Lower leg skin (tissue), 3 donors: ENCODE measurements around the gene ASB10.

ENCODE experiments used
- CTCF ChIP-seq, 3 donors: fragments of 450-650 bp; IDR thresholded peaks; one replicate each; pipeline ENCODE4 v1.5.1; 2016; ENCODE audit warnings: antibody characterized with exemption in 3 of 3, mild to moderate bottlenecking in 3 of 3, moderate library complexity in 2 of 3
- POLR2A ChIP-seq, 2 donors: fragments of 450-650 bp; IDR thresholded peaks; one replicate each; pipeline ENCODE4 v1.6.1; 2016 to 2017; ENCODE audit warnings: antibody characterized with exemption in 2 of 2, mild to moderate bottlenecking in 1 of 2, moderate library complexity in 1 of 2

GRCh38 chr7:151179287-151179860 lies 7.7 kb downstream of the ASB10 start:
- TF ChIP-seq CTCF (IDR thresholded peaks at IDR 0.05) (no peak), POLR2A (IDR thresholded peaks at IDR 0.05) (no peak)
